ENCODE measurements around the gene MAG. TPM values are rescaled to one million over a fixed set of nuclear protein-coding genes. Genes with fewer than 3 reads are reported as not detected.

MAG gene
- total and polyA plus RNA-seq, 10 of the 15 experiments (the other 5 are each of a cell fraction or from before 2014, with no cell fraction given), result 0.03 to 0.82 (median 0.17) TPM; not detected in 2

GRCh38 chr19:35309481-35310279 is 17.7 kb downstream of the MAG start:
- no peak overlapping the region for H3K9ac ChIP-seq (ENCODE audit: control insufficient read depth, insufficient read depth, low read length)

GRCh38 chr19:35310331-35310730 is 18.4 kb downstream of the MAG start:
- Histone ChIP-seq H3K79me2 (ENCODE audit: control insufficient read depth, insufficient read depth, low read length) (no peaks in the 10 kb centered on the region), H3K4me3 (no peak overlapping the region), H3K9ac (ENCODE audit: control insufficient read depth, insufficient read depth, low read length) (no peak overlapping the region), H3K9me3 (replicated peaks; ENCODE audit: control insufficient read depth, insufficient read depth, low read length) (no peaks in the 10 kb centered on the region), H2AFZ (ENCODE audit: control insufficient read depth, low read depth, low read length) (no peak overlapping the region), H3K4me1 (ENCODE audit: control insufficient read depth, insufficient read depth, low read length) (no peaks in the 10 kb centered on the region), H3K36me3 (ENCODE audit: control insufficient read depth in 2 of 2, insufficient read depth in 2 of 2, low read length in 1 of 2) (no peaks in the 10 kb centered on the region; a peak in 1 of 4 replicates), H4K20me1 (ENCODE audit: control insufficient read depth, insufficient read depth) (no peaks in the 10 kb centered on the region), H3K27me3 (replicated peaks in 1 of 2; ENCODE audit: control insufficient read depth in 2 of 2, insufficient read depth in 2 of 2, low read length in 1 of 2) (no peaks in the 10 kb centered on the region), H3K27ac (ENCODE audit: control insufficient read depth, insufficient read depth) (no peak overlapping the region), H3K4me2 (ENCODE audit: control insufficient read depth, insufficient read depth) (no peak overlapping the region)
- no peak for FAIRE-seq
- BruUV-seq (replicated peaks), result no TSS peak
- no peak for TF ChIP-seq FOS (IDR thresholded peaks at IDR 0.05; ENCODE audit: borderline replicate concordance, extremely low read depth, insufficient read length)
- in situ Hi-C loops (cut with MboI) (no loop called here), intact Hi-C loops (cut with micrococcal nuclease; ENCODE audit: unreplicated experiment) (no loop called here)
- 87% methylated on average over 12 of the region's 12 CpGs for WGBS (ENCODE audit: insufficient coverage, insufficient replicate concordance, low lambda C conversion rate, missing lambda C conversion rate)
- no peak for DNase-seq (ENCODE audit: low read depth, low spot score)
- RAD21 ChIA-PET (ENCODE audit: unreplicated experiment), result no interaction called here
- POLR2A ChIA-PET, result no interaction called here
- CTCF ChIA-PET, result no interaction called here
- SMC1A ChIA-PET (ENCODE audit: uncharacterized antibody, unreplicated experiment), result interaction anchor here (1.2 kb wide), 1 partner anchor 14 kb away, joined by 4 read pairs; no protein-coding TSS in a partner anchor
- ATAC-seq, result no peak

More at GRCh38 chr19:35309481-35310279, 17.7 kb downstream of the MAG start:
- in situ Hi-C loops (cut with MboI) (no loop called here), intact Hi-C loops (cut with micrococcal nuclease; ENCODE audit: unreplicated experiment) (loop anchor here (5.0 kb wide), 1 partner anchor 38 kb away; the partner anchor contains the start of gene FFAR1)
- WGBS (ENCODE audit: insufficient coverage, insufficient replicate concordance, low lambda C conversion rate, missing lambda C conversion rate), result 83% methylated on average over 47 of the region's 47 CpGs
- ChIA-PET SMC1A (ENCODE audit: uncharacterized antibody, unreplicated experiment) (interaction anchor here (0.6 kb wide), 1 partner anchor 119 kb away, joined by 4 read pairs; no protein-coding TSS in a partner anchor), POLR2A (no interaction called here), CTCF (no interaction called here), RAD21 (ENCODE audit: unreplicated experiment) (no interaction called here)
- no TSS peak for BruUV-seq (replicated peaks)
- no peak overlapping the region for H3K4me3 ChIP-seq
- no peak for TF ChIP-seq SMAD5 (IDR thresholded peaks at IDR 0.05; ENCODE audit: low read depth)
- TF ChIP-seq RELA (IDR thresholded peaks at IDR 0.05; ENCODE audit: borderline replicate concordance, partially characterized antibody), result no peak
- no peak overlapping the region for H3K4me2 ChIP-seq (ENCODE audit: control insufficient read depth, insufficient read depth)
- no peaks in the 10 kb centered on the region for H4K20me1 ChIP-seq (ENCODE audit: control insufficient read depth, insufficient read depth)
- ATAC-seq, result no peak
- no peaks in the 10 kb centered on the region; a peak in 1 of 4 replicates for H3K36me3 ChIP-seq (ENCODE audit: control insufficient read depth in 2 of 2, insufficient read depth in 2 of 2, low read length in 1 of 2)
- H2AFZ ChIP-seq (ENCODE audit: control insufficient read depth, low read depth, low read length), result no peak overlapping the region
- no peak overlapping the region for H3K27ac ChIP-seq (ENCODE audit: control insufficient read depth, insufficient read depth)
- no peaks in the 10 kb centered on the region for H3K4me1 ChIP-seq (ENCODE audit: control insufficient read depth, insufficient read depth, low read length)
- no peaks in the 10 kb centered on the region for H3K79me2 ChIP-seq (ENCODE audit: control insufficient read depth, insufficient read depth, low read length)
- FAIRE-seq, result no peak
- no peaks in the 10 kb centered on the region for H3K27me3 ChIP-seq (replicated peaks in 1 of 2; ENCODE audit: control insufficient read depth in 2 of 2, insufficient read depth in 2 of 2, low read length in 1 of 2)
- no peaks in the 10 kb centered on the region for H3K9me3 ChIP-seq (replicated peaks; ENCODE audit: control insufficient read depth, insufficient read depth, low read length)
- DNase-seq (ENCODE audit: low read depth, low spot score), result no peak

Measured in GM12878 (cell line).